SK-N-SH (cell line): ENCODE results near the gene DAB2IP.

Source experiments
- CTCF ChIP-seq: fragments of 200-600 bp; sonication (generic); IDR thresholded peaks from 2 replicates; pipeline ENCODE4 v1.6.1; 2017; ENCODE audit warnings: antibody characterized with exemption, mild to moderate bottlenecking, moderate library complexity
- EP300 ChIP-seq, 2 experiments: IDR thresholded peaks; 2 replicates each; pipeline versions ENCODE4 v1.4.0 to v1.6.1; 2012; ENCODE audit warnings: borderline replicate concordance in 1 of 2, low read depth in 1 of 2, low read length in 1 of 2
- EZH2phosphoT487 ChIP-seq: fragments of 200-600 bp; sonication (generic); IDR thresholded peaks from 2 replicates; pipeline ENCODE4 v1.6.1; 2017; ENCODE audit warnings: low read depth, mixed run types, mild to moderate bottlenecking, antibody characterized with exemption, moderate library complexity, borderline replicate concordance
- FOXM1 ChIP-seq: IDR thresholded peaks from 2 replicates; pipeline ENCODE4 v1.4.0; 2012; ENCODE audit warnings: low read depth, mild to moderate bottlenecking
- GABPA ChIP-seq: IDR thresholded peaks from 2 replicates; pipeline ENCODE4 v1.4.0; 2012; ENCODE audit warnings: low read depth, mild to moderate bottlenecking
- GATA2 ChIP-seq: sonication (generic); formaldehyde crosslinking; IDR thresholded peaks from 2 replicates; pipeline ENCODE4 v1.5.0; 2020; ENCODE audit warnings: mild to moderate bottlenecking, missing genetic modification reagents
- NRF1 ChIP-seq: IDR thresholded peaks from 2 replicates; pipeline ENCODE4 v1.6.1; 2012; ENCODE audit warnings: low read depth, mild to moderate bottlenecking, low read length
- POLR2AphosphoS5 ChIP-seq: IDR thresholded peaks from 2 replicates; pipeline ENCODE4 v1.6.1; 2012; ENCODE audit warnings: low read depth, low read length
- SIN3A ChIP-seq: IDR thresholded peaks from 2 replicates; pipeline ENCODE4 v1.6.1; 2012; ENCODE audit warnings: low read depth, mild to moderate bottlenecking, low read length, moderate library complexity, borderline replicate concordance
- TCF12 ChIP-seq: IDR thresholded peaks from 2 replicates; pipeline ENCODE4 v1.4.0; 2012
- TEAD4 ChIP-seq: IDR thresholded peaks from 2 replicates; pipeline ENCODE4 v1.4.0; 2012; ENCODE audit warnings: mild to moderate bottlenecking, borderline replicate concordance; ENCODE audit not compliant: insufficient read depth
- USF2 ChIP-seq: fragments of 150-350 bp; IDR thresholded peaks from 2 replicates; pipeline ENCODE4 v1.6.1; 2017; ENCODE audit warnings: antibody characterized with exemption, low read length, low read depth, borderline replicate concordance

DNA sequence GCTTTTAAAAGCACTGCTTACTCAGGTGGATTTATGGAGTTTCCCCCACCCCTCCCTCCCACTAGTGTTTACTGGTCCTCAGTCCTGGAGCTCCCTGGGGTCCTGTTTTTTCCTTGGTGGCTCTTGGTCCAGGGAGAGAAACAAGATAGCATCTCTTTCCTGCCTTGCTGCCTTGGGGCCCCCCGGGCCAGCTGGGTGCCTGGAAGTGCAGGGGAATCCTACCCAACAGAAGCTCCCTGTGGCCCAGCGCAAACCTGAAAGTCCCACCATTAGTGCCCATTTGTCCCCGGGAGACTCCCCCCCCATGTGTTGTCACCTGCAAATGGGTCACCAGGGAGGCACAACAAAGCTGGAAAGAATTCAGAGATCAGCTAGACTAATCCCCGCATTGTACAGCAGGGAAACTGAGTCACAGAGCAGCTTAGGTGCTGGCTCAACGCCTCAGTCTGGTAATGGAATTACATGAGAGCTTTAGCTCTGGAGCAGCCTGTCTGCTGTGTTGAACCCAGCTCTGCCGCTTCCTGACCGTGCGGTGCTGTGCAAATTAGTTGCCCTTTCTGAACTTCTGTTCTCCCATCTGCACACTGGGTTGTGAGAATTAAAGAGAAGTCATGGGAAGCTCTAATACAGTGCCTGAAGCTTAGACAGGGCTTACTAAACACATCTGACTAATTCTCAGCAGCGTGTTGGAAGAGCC, 38.2 kb downstream of the DAB2IP start:
- TF ChIP-seq CTCF (no peak), USF2 (no peak), POLR2AphosphoS5 (no peak), GABPA (no peak), TEAD4 (no peak), EP300 (IDR thresholded peaks at IDR 0.05; ENCODE audit: borderline replicate concordance in 1 of 2, low read depth in 1 of 2, low read length in 1 of 2) (no peak), SIN3A (no peak), GATA2 (no peak), TCF12 (no peak), FOXM1 (no peak), NRF1 (no peak), EZH2phosphoT487 (no peak)
